ENCODE results near the gene NBEA.
"Not testable (repeated sequence)": the region's sequence is repeated elsewhere in the genome, so short reads cannot be mapped to it uniquely, and the experiment has no call there.

Gene NBEA

GRCh38 chr13:35092251-35092650 is 150.2 kb downstream of the NBEA start:
- DNase-seq (ENCODE audit: low spot score), result no peak
- TF ChIP-seq, protein P1, sequence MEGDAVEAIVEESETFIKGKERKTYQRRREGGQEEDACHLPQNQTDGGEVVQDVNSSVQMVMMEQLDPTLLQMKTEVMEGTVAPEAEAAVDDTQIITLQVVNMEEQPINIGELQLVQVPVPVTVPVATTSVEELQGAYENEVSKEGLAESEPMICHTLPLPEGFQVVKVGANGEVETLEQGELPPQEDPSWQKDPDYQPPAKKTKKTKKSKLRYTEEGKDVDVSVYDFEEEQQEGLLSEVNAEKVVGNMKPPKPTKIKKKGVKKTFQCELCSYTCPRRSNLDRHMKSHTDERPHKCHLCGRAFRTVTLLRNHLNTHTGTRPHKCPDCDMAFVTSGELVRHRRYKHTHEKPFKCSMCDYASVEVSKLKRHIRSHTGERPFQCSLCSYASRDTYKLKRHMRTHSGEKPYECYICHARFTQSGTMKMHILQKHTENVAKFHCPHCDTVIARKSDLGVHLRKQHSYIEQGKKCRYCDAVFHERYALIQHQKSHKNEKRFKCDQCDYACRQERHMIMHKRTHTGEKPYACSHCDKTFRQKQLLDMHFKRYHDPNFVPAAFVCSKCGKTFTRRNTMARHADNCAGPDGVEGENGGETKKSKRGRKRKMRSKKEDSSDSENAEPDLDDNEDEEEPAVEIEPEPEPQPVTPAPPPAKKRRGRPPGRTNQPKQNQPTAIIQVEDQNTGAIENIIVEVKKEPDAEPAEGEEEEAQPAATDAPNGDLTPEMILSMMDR (IDR thresholded peaks at IDR 0.05; ENCODE audit: extremely low read depth, missing control alignments), result no peak

- TF ChIP-seq, protein P1 (IDR thresholded peaks at IDR 0.05; ENCODE audit: extremely low read depth, missing control alignments), result no peak
- no peak for DNase-seq (ENCODE audit: low spot score)
These were observed 150.7 kb downstream of the NBEA start for GRCh38 chr13:35092751-35093150.

DNA sequence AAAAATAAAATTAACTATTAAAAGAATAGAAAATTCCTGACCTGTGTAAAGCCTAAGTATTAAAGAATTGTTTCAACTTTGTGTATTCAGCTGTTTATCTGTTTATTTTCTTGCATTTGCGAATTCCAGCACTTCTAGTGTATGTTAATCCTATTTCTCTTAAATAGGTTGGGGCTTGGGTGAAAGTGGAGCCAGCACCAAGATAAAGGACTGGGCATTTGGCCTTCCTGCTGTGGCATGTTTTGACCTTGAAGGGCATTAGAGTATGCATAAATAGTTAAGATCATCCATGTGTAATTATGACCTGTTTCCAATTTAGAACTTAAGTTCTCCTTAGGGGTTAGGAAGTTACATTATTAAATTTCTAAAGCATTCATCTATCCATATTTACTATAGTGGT is 151.3 kb downstream of the NBEA start:
- DNase-seq (ENCODE audit: low spot score), result no peak
- TF ChIP-seq, protein P1 (IDR thresholded peaks at IDR 0.05; ENCODE audit: extremely low read depth, missing control alignments), result no peak

- not testable (repeated sequence) for DNase-seq (ENCODE audit: low spot score)
These were observed 164.7 kb downstream of the NBEA start for GRCh38 chr13:35106771-35107170.

DNA sequence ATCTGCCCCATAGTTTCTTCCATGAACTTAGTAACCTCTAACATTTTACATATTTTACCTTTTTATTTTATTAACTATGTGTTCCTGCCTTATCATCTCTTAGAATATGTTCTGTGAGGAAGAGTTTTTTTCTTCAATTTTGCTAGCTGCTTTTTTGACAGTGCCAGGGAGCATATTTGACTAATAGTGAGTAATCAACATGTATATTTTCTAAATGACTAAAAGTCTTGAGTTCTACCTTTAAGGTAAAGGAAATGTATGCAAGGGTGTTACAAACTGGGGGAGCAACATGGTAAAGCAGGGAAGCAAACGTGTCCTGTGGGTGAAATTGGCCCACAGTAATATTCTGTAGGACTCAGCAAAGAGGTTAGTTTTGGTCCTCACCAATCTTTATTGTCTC is 165.5 kb downstream of the NBEA start:
- DNase-seq (ENCODE audit: low spot score), result no peak
- TF ChIP-seq, protein P1 (IDR thresholded peaks at IDR 0.05; ENCODE audit: extremely low read depth, missing control alignments), result no peak

DNA sequence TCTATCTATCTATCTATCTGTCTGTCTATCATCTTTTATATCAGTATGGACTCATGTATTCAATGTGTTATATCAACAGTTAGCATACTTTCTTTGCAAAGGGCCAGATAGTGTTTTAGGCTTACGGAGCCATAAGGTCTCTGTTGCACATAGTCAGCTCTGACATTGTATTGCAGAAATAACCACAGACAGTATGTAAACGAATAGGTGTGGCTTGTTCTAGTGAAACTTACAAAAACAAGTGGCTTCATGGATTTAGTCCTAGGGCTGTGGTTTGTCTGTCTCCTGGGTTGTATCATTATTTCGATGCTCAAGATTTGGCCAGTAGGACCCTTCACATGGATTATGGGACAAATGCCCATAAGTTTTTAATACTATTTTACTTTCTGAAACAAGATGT is 171.5 kb downstream of the NBEA start:
- not testable (repeated sequence) for DNase-seq (ENCODE audit: low spot score)

DNA sequence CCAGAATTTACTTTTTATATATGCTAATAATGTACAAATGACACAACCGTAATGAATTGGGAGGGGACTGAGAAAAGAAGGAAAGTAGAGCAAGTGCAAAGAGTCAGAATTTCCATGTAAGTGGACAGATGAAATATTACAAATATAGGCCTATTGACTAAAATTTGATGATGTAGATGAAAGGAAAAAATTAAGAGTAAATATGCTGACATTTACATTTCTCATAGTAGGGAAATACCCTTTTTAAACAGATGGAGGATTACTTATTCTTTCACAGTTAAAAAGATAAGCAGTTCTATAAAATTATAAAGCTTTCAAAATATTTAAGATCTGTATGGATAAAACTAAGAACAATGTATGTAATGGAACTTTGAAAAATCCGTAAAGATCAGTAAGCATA is 185.4 kb downstream of the NBEA start:
- TF ChIP-seq, protein P1 (IDR thresholded peaks at IDR 0.05; ENCODE audit: extremely low read depth, missing control alignments), result no peak
- DNase-seq (ENCODE audit: low spot score), result no peak

DNA sequence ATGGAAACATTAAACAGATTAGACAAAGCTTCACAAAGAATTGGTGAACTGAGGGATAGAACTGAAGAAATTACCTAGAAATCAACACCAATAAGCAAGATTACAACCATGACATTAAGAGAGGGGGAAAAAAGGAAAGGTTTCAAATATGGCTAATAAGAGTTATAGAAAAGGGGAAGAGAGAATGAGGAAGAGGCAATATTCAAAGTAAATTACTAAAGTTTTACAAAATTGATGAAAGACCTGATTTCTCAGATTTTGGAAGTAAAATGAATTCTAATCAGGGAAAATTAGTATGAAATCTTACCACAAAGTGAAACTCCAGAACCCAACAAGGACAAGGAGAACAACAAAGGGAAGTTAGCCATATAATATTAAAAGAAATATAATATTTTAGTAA is 187.4 kb downstream of the NBEA start:
- TF ChIP-seq, protein P1 (IDR thresholded peaks at IDR 0.05; ENCODE audit: extremely low read depth, missing control alignments), result no peak
- DNase-seq (ENCODE audit: low spot score), result no peak

DNA sequence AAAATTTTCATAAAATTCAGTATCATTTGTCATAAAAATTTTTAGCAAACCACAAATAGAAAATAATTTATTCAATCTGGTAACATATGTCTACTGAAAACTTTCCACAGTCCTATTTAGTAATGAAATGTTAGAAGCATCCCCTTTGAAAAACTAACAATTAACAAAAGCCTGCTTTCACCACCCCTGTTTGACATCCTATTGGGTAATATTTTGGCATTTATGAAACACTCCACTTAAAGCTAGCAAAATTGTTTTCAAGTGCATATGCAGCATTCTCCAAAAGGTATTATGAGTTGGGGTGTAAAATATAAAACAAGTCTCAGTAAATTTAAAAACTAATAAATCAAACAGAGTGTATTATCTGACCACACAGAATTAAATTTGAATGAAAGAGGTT is 189.4 kb downstream of the NBEA start:
- TF ChIP-seq, protein P1 (IDR thresholded peaks at IDR 0.05; ENCODE audit: extremely low read depth, missing control alignments), result no peak
- DNase-seq (ENCODE audit: low spot score), result no peak

All from GM20000 (cell line).